HG02642 (cell line): Measurements from ENCODE around the gene LAD1.

Experiments
- ATAC-seq: cut with Tn5 transposase; IDR thresholded peaks from one replicate; pipeline ENCODE4 v1.9.1; 2021; ENCODE audit warnings: mild to moderate bottlenecking; ENCODE audit not compliant: unreplicated experiment, poor library complexity

Gene LAD1

DNA sequence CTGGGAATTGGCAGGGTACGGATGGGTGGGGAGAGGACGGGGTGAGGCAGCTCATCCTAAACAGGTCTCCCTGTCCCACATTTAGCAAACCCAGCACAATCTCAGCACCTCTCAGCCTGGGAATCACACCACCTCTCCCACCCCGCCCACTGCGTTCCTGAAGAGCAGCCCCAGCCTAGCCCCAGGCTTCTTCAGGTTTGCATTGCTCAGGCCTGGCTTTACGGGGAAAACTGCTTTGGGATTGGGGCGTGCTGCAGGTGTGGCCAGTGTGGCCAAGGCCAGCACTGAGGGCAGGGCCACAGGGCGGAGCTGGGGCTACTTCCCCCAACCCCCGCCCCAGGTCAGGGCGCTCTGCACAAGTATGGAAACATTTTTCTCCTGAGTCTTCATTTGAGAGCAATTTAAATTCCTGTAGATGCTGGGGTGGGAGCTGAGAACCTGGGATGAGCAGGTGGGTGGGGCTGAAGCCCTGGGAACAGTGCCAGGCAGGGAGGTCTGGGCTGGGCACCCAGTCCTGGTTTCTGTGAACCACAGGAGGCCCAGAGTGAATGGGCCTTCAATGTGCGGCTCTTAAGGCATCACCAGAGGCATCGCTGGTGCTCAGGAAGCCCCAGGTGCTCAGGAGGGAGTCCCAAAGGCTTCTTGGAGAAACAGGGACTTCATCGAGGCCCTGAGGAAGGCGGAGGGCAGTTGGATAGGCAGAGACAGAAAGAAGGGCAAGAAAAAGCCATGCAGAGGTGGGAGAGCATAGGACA is 45.8 kb downstream of the LAD1 start:
- no peak for ATAC-seq

DNA sequence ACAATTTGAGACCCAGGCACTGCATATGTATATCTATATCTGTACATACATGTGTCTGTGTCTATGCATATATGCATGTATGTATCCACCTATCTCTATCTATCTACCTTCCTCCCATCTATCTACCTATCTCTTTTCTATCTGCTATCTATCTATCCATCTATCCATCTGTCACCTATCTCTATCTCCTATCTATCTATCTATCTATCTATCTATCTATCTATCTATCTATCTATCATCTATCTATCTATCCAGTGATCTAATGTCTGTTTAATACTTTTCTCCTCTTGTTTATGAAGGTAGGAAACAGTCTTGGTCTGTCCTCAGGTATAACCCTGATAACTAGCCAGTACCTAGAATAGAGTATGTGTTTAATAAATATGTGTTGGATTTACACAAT is 47.5 kb downstream of the LAD1 start:
- ATAC-seq, result no peak

DNA sequence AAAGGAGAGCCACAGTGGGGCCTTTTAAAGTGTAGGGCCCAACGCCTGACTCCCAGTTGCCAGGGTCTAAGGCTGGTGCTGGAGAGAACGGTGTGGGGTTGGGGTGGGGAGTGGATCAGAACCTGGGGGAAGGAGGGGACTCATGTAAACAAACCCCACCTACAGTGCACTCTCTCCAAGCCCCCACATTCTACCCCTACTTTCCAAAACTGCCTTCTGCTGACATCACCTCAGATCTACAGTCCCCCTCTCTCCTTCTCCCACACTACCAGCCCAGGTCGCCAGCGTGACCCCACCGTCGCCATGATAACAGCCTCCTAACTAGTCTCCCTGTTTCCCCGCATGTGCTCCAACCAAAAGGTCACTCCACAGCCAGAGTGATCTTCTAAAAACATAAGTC is 48.2 kb downstream of the LAD1 start:
- no peak for ATAC-seq

DNA sequence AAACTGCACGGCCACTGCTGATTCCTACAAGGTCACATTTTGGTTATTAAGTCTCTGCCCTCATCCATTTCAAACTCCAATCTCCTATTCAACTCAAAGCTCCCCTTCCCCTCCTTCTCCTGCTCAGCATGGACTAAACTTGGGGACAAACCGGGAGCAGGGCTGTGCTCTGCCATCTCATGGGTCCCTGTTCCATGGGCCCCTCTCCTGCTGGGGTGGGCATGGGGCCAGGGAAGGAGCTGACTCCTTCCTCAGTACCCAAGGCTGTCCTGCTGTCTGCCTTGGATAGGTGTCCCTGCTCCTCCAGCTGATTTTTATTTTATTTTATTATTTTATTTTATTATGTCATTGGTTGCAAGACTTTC is 48.8 kb downstream of the LAD1 start:
- ATAC-seq, result no peak

DNA sequence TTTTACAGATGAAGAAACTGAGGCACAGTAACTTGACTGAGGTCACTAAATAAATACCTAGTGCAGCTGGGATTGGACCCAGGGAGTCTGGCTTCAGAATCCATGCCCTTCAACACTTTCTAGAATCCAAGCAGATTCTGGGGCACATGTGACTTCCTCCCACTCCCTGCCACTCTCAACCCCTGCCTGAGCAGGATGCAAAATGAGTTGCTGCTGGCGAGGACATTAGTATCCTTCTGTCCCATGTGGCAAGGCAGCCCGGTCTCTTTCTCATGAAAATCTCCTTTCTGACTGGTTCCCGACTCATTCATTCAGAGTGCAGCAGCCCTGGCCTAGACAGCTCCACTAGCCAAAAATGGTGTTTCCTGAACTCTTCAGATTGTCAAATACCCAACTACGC is 50.0 kb downstream of the LAD1 start:
- no peak for ATAC-seq

DNA sequence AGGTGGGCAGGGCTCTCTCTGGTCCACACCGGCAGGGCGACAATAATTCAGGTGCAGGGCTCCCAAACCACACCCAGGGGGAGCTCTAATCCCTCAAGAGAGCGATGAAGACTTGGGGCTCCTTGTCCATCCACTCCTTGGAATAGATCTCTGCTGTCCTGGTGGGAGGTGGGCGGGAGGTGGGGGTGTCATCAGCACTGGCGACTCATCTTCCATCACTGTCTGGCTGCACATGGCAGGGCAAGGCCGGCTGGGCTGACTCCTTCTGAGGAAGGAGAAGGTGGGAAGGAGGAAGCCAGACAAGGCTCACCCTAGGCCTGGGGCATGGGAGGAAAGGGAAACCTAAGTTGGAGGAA is 50.9 kb downstream of the LAD1 start:
- no peak for ATAC-seq

DNA sequence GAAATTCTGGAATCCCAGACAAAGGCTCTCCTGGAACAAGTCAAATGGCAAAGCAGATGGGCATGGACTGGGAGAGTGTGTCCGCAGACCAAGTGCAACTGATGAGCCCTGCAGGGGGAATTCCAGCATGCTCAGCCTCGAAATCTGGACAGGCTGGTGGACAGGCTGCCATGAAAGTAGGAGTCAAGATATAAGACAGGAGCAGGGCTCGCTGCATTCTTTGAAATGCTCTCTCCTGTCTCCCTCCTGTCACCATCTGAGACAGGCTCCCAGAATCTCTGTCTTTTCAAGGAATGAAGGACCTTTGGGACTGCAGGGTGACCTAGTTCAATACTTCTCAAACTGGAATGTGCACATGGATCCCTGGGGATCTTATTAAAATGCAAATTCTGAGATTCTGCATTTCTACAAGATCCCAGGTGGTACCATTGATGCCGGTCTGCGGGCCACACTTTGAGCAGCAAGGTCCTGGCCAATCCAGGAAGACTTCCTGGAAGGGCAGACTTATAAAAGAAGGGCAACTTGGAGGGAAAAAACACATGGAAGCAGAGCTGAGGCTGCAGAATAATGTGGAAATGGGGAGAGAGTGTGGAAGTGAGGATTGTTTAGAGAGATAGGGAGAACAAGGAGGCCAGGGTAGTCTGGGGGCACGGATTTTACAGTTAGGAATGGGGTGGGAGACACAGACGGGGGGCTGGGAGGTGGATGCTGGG is 51.5 kb downstream of the LAD1 start:
- no peak for ATAC-seq

DNA sequence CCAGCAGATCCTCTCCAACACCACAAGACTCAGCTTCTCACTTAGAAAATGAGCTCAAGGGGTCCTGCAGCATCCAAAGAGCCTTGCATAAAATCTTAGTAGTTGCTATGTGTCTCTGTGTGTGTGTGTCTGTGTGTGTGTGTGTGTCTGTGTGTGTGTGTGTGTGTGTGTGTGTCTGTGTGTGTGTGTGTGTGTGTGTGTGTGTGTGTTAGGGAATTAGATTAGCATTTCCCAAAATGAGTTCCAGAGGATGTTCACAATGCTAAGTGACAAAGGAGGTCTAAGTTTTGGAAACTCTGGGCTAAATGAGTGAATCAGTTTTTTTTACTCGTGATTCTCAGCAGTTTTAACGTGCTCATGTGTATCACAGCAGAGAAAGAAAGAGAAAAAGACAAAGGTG is 52.1 kb downstream of the LAD1 start:
- no peak for ATAC-seq

DNA sequence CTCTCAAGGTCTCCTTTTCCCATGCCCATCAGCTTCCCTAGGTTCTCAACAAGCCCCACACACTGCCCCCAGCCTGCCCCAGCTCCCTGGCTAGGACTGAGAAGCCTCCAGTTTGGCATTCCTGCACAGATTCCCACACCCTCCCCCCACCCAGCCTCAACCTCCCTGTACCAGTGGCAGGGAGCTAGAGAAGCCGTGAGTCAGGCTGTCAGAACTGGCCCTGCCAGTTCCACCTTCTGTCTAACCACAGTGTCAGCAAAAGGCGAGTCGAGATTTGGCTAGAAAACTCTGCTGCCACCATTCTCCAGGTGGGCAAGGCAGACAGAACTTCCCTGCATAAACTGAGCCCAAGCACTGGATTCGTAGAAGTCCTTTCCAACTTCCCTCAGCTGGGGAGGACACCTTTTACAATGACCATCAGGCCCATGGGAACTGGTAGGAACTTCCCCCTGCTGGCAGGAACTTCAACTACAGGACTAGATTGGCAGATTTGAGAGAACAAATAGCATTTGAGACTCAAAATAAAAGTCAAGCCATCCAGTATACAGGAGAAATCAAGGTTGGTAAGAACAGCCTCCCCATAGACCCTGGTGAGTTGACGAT is 52.7 kb downstream of the LAD1 start:
- ATAC-seq, result no peak

DNA sequence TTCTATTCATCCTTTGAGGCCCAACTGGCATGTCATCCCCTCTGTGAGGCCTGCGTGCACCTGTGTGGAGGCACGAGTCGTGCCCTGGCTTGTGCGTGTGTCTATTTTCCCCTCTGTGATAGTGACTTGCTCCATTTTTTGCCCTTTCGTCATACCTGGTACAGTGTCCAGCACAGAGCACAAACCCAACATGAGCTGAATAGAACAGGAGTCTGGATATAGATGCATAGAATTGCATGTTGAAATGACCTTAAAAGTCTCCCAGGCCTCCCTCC is 54.1 kb downstream of the LAD1 start:
- ATAC-seq, result no peak

DNA sequence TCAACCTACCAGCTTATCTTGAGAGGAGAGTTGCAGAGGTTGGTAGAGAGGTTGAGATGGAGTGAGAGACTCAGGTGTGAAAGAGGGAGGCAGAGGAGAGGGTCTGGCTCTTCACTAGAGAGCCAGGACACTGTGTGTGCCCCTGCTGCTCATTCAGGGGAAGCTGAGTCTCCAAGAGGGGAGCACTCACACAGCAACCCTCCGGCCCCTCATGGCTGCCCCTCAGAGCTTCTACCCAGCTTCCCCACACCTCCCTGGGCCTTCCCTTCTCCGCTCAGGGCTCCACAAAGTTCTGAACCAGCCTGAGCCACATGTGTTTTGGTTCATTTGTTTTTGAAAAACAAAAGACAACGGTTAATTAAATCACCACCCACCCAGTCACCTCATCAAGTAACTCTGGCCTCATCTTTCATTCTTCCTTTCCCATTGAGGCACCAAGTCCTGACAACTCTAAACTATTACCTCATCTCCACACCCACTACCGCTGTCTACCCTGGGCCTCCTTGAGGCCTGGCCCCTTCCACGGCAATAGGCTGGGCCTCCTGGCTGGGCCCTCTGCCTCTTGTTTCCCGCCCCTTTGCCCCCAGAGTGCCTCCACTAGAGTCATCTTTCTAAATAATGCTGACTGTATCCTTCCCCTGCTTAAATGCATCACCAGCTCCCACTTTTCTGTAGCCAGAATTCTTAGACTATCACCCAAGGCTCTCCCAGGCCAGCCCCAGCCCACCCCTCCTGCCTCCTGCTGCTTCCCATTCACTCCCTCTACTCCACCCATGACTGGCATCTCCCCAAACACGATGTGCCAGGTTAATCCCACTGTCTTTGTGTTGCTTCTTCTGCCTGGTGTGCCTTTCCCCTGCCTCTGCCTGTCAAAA is 54.7 kb downstream of the LAD1 start:
- no peak for ATAC-seq

DNA sequence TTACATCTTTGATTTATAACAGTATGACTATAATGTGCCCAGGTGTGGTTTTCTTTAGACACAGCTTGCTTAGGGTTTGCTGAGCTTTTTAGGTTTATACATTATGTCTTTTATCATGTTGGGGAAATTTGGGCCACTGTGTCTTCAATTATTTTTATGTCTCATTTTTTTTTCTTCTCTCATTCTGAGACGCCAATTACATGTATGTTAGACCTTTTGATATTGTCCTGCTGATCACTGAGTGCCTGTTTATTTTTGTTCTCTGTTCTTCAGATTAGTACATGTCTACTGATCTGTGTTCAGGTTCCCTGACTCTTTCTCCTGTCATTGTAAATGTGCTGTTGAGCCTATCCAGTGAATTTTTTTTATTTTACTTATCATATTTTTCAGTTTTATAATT is 57.7 kb downstream of the LAD1 start:
- ATAC-seq, result no peak

DNA sequence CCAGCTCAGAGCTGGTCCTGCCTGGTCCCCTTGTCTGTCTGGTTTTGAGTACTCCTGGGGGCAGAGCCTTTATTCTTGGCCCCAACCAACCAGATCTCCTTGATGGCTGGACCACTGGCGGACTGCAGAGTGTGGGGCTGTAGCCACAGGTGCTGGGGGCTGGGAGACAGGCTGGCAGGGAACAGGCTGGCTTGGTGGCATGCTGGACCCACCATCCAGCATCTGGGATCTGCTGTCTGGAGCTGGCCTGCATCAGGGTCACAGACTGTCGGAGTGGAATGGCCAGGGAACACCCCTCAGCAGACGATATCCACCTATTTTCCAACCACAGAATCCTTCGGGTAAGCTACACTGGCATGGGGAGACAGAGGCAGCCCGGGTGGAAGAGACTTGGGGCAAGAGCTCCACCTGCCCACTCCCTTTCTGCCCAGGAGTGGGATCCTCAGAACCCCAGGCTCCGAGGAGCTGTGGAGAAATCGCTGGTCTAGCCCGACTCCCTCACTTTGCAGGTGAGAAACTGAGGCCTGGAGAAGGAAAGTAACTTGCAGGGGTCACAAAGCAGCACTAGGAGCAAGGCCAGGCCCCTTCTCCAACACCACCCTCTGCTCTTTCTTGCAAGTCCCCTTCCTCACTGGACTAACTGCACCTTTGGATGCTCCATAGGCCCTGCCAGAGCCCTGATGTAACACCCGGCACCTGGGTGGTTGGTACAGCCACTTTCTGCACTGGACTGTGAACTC is 62.2 kb downstream of the LAD1 start:
- ATAC-seq, result no peak

DNA sequence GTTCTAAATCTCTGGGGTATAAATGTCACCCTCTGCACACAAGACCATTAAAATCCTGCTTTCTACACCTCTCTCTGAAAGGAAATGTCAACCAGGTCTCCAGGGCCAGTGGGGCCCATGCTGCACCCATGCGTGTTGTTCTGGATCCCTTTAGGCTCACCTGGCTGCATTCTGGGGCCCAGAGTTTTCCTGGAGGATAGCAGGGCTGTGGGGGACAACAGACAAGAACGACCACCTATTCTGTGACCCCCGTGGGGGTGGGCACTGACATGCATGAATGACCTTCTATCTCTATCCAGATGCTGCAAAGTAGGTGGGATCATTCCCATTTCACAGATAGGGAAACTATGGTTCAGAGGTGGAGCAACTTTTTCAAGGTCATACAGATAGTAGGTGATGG is 63.2 kb downstream of the LAD1 start:
- no peak for ATAC-seq

DNA sequence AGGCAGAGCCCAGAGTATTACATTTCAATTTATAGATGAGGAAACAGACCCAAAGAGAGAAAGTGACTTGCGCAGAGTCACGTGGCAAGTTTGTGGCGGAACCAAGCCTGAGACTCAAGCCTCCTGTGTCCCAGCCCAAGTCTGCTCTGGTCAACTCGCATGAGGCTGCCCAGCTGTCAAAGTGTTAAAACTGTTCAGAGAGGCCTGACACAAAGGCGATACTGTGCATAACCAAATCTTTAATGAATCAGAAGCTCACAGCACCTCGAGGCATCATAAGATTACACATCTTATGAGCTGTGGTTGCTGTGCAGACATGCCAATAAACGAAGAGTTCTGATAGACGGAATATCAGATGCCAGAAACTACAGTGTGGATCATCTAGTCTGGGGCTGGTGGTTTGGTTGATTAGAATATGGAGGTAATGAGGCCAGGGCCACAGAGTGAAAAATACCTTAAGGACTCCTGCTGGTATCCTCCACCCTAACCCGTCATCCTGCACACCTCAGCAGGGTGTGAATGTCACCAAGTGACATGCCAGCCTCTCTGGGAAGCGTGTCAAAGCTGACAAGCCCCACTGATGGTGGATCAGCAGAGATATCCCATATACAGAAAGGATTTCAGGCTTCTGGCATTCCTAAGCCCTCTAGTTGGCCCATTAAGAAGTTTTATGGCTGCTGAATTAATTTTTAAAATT is 63.8 kb downstream of the LAD1 start:
- no peak for ATAC-seq

DNA sequence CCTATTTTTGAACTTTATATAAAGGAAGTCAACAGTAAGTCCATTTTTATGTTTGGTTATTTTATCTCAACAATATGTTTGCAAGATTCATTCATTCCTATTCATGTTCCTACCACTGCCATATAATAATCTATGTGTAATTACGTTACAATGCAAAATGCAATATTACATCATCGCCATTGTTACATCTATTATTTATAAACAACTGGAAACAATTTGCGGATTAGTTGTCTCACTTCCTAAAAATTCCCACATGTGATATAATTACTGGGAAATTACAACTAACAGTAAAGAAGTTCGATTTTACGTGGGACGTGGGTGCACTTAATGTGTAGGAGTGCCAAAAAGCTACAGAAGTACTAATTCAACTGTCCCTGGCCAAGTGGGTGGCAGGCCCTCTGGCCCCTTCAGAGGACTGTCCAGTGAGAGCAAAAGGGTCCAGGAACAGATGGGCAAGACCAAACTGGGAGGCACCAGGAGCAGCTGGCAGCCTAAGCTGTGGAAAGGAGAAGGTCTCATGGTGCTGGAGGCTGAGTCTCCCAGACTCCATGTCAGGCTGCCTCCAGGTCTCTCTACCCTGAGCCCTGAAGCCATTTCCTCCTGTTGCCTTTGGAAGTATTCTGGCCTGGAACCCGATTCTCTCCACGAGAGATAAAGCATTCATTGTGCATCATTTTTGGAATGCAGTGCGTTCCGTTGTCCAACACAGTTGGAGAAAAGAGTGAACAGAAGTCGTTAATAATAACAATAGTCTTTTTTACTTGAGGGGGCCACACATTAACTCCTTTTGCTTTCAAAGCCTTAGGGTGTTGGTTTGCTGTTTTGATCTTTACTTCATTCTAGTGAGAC is 64.6 kb downstream of the LAD1 start:
- no peak for ATAC-seq

DNA sequence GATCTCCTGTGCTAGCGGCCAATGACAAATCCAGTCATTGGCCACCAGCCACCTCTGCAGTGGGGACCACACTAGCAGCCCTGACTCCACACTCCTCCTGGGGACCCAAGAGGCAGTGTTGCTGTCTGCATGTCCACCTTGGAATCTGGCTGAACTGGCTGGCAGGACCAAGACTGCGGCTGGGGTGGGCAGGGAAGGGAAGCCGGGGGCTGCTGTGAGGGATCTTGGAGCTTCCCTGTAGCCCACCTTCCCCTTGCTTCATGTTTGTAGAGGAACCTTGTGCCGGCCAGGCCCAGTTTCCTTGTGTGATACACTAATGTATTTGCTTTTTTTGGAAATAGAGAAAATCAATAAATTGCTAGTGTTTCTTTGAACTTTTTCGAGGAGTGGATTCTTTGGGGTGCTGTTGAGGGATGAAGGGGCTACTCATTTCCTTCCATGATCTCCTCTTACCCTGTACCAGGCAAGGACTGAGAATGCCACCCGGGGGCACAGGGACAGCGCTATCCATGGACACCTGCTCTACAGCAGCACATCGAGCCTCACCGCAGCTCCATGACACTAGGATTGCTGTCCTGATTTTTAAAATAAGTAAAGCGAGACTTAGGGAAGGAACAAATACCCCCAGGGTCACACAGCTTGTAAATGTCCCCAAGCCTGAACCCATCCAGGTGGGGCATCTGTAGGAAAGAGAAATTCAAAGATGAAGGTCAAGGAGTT is 66.3 kb downstream of the LAD1 start:
- ATAC-seq, result no peak

DNA sequence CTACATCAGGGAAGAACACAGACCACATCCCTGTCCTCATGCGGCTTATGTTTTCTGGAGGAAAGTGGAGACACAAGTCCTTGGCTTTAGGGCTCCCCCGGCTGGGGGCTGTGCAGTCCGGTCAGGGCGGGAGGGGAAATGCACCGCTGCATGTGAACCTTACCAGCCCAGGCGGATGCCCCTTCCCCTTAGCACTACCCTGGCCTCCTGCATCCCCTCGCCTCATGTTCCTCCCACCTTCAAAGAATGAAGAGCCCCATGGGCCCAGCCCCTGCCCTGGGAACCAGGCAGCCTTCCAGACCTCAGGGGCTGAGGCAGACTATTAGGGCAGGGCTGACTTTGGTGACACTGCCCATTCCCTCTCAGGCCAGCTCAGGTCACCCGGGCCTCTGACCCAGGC is 67.1 kb downstream of the LAD1 start:
- ATAC-seq, result no peak
